Cortex of kidney (tissue), 1 donor: ENCODE results near the gene KDM5A.
"Not testable (repeated sequence)": the region's sequence is repeated elsewhere in the genome, so short reads cannot be mapped to it uniquely, and the experiment has no call there.

Source experiments
- DNase-seq: peaks from one replicate; lab custom pipeline; 2025; lab: John Stamatoyannopoulos, UW

The KDM5A gene

GRCh38 chr12:332581-333205 lies 56.4 kb downstream of the KDM5A start:
- DNase-seq: no peak

- no peak for DNase-seq
These were observed 57.8 kb downstream of the KDM5A start for GRCh38 chr12:331287-331686.

GRCh38 chr12:325906-326305 lies 63.2 kb downstream of the KDM5A start:
- no peak for DNase-seq

- DNase-seq: no peak
These were observed 65.6 kb downstream of the KDM5A start for GRCh38 chr12:323507-323906.

- DNase-seq: no peak
These were observed 67.4 kb downstream of the KDM5A start for GRCh38 chr12:321606-322326.

- DNase-seq: no peak
These were observed 70.2 kb downstream of the KDM5A start for GRCh38 chr12:318759-319515.

- no peak for DNase-seq
These were observed 80.6 kb downstream of the KDM5A start for GRCh38 chr12:308511-308910.

GRCh38 chr12:307406-307805 lies 81.7 kb downstream of the KDM5A start:
- DNase-seq: no peak

GRCh38 chr12:304805-305204 lies 84.3 kb downstream of the KDM5A start:
- no peak for DNase-seq

- DNase-seq: not testable (repeated sequence)
These were observed 86.4 kb downstream of the KDM5A start for GRCh38 chr12:302766-303165.

- not testable (repeated sequence) for DNase-seq
These were observed 89.0 kb downstream of the KDM5A start for GRCh38 chr12:300166-300565.

GRCh38 chr12:299511-299910 lies 89.6 kb downstream of the KDM5A start:
- not testable (repeated sequence) for DNase-seq

- DNase-seq: not testable (repeated sequence)
These were observed 91.1 kb downstream of the KDM5A start for GRCh38 chr12:298059-298458.

GRCh38 chr12:295132-295531 lies 94.0 kb downstream of the KDM5A start:
- DNase-seq: no peak

GRCh38 chr12:293199-293598 lies 95.9 kb downstream of the KDM5A start:
- no peak for DNase-seq

GRCh38 chr12:292186-292585 lies 96.9 kb downstream of the KDM5A start:
- DNase-seq: no peak

- no peak for DNase-seq
These were observed 97.9 kb downstream of the KDM5A start for GRCh38 chr12:291153-291723.

GRCh38 chr12:288687-289086 lies 100.4 kb downstream of the KDM5A start:
- DNase-seq: no peak

GRCh38 chr12:286531-287300 lies 102.4 kb downstream of the KDM5A start:
- no peak for DNase-seq

- DNase-seq: no peak
These were observed 111.1 kb downstream of the KDM5A start for GRCh38 chr12:278046-278445.

GRCh38 chr12:275812-276211 lies 113.3 kb downstream of the KDM5A start:
- DNase-seq: no peak

GRCh38 chr12:273382-273781 lies 115.7 kb downstream of the KDM5A start:
- DNase-seq: no peak
